MCF 10A (cell line): ENCODE data around the gene PIK3R3. TPM values are rescaled to one million over a fixed set of nuclear protein-coding genes. Genes with fewer than 3 reads are reported as not detected.

Source experiments
- BruUV-seq: library from RNA; stranded (reverse); fragments of 400-500 nt; replicated peaks from 2 replicates; lab custom pipeline; 2021; lab: Mats Ljungman, UMichigan
- CTCF ChIA-PET: fragments of 300-600 bp; sonication (Branson Sonifier 250); formaldehyde crosslinking; extraction: SDS; loops from one replicate; lab custom pipeline; 2021; ENCODE audit warnings: antibody characterized with exemption, inconsistent platforms; lab: Yijun Ruan, JAX
- POLR2A ChIA-PET: fragments of 300-600, 350-650 bp; sonication (Branson Sonifier 250); formaldehyde crosslinking; extraction: SDS; loops from one replicate; lab custom pipeline; 2020; ENCODE audit warnings: antibody characterized with exemption, inconsistent platforms; lab: Yijun Ruan, JAX
- DNase-seq: peaks from one replicate; pipeline ENCODE4 v3.0.0-alpha.2; 2018; ENCODE audit not compliant: unreplicated experiment
- H3K27ac Mint-ChIP-seq: one replicate; pipeline ENCODE4 v1.8.0; 2022; ENCODE audit warnings: mild to moderate bottlenecking, low read depth, mixed read lengths; ENCODE audit not compliant: unreplicated experiment
- H3K27me3 Mint-ChIP-seq: one replicate; pipeline ENCODE4 v1.8.0; 2022; ENCODE audit warnings: mixed read lengths; ENCODE audit not compliant: insufficient read depth, unreplicated experiment
- H3K36me3 Mint-ChIP-seq: one replicate; pipeline ENCODE4 v1.8.0; 2022; ENCODE audit warnings: mild to moderate bottlenecking, moderate library complexity, mixed read lengths; ENCODE audit not compliant: insufficient read depth, unreplicated experiment
- H3K4me1 Mint-ChIP-seq: one replicate; pipeline ENCODE4 v1.8.0; 2022; ENCODE audit warnings: mixed read lengths; ENCODE audit not compliant: insufficient read depth, unreplicated experiment
- H3K4me3 Mint-ChIP-seq: one replicate; pipeline ENCODE4 v1.8.0; 2022; ENCODE audit warnings: mild to moderate bottlenecking, moderate library complexity, mixed read lengths; ENCODE audit not compliant: unreplicated experiment
- H3K9me3 Mint-ChIP-seq: one replicate; pipeline ENCODE4 v1.8.0; 2022; ENCODE audit warnings: mixed read lengths; ENCODE audit not compliant: unreplicated experiment
- CTCF ChIP-seq: fragments of 200-600 bp; IDR thresholded peaks from one replicate; pipeline ENCODE4 v1.8.0; 2022; ENCODE audit warnings: antibody characterized with exemption, mild to moderate bottlenecking; ENCODE audit not compliant: unreplicated experiment
- intact Hi-C: fragments of 100-400 bp; cut with micrococcal nuclease; formaldehyde crosslinking; loops from 2 replicates; pipeline ENCODE4 v1.14.1; 2022
- total RNA-seq: library from RNA; stranded (reverse); gene quantifications from 2 replicates; pipeline ENCODE4 v1.2.3, GENCODE V29; 2022

The PIK3R3 gene
- total RNA-seq, 1 experiment from 2014 or later: 9.3 TPM

- Mint-ChIP-seq H3K36me3 (peaks cover 10% of the 10 kb centered on the region), H3K27me3 (no peaks in the 10 kb centered on the region)
Measured at GRCh38 chr1:46041551-46041950, 90.9 kb downstream of the PIK3R3 start.

GRCh38 chr1:46039571-46040052 is 92.8 kb downstream of the PIK3R3 start:
- POLR2A ChIA-PET: interaction anchor here (0.9 to 5.9 kb wide), 8 partner anchors 24 to 143 kb away, joined by 3 to 51 read pairs (median 6); partner anchors contain the start of genes PIK3R3 and TSPAN1
- intact Hi-C loops: no loop called here
- no peaks in the 10 kb centered on the region for H3K9me3 Mint-ChIP-seq
- no peak overlapping the region for H3K27ac Mint-ChIP-seq
- no peaks in the 10 kb centered on the region for H3K4me1 Mint-ChIP-seq
- no peak for TF ChIP-seq CTCF
- no peaks in the 10 kb centered on the region for H3K36me3 Mint-ChIP-seq
- CTCF ChIA-PET: interaction anchor here (0.6 to 10.0 kb wide), 10 partner anchors 24 to 341 kb away, joined by 3 to 202 read pairs (median 3); partner anchors contain the start of genes P3R3URF and TSPAN1
- BruUV-seq: no TSS peak
- no peaks in the 10 kb centered on the region for H3K27me3 Mint-ChIP-seq
- no peak overlapping the region for H3K4me3 Mint-ChIP-seq
- DNase-seq: peak; percentile 95

More at GRCh38 chr1:46041551-46041950, 90.9 kb downstream of the PIK3R3 start:
- H3K4me3 Mint-ChIP-seq: no peak overlapping the region
- H3K27ac Mint-ChIP-seq: no peak overlapping the region
- CTCF ChIA-PET: interaction anchor here (0.6 to 10.0 kb wide), 7 partner anchors 29 to 1132 kb away, joined by 3 to 202 read pairs (median 3); partner anchors contain the start of genes P3R3URF and TSPAN1
- no peak for TF ChIP-seq CTCF
- H3K9me3 Mint-ChIP-seq: no peaks in the 10 kb centered on the region
- intact Hi-C loops: no loop called here
- H3K4me1 Mint-ChIP-seq: no peaks in the 10 kb centered on the region
- no TSS peak for BruUV-seq
- POLR2A ChIA-PET: interaction anchor here (1.1 to 5.9 kb wide), 4 partner anchors 30 to 93 kb away, joined by 3 to 51 read pairs (median 4); partner anchors contain the start of gene PIK3R3
- DNase-seq: no peak

GRCh38 chr1:46036894-46037839 is 95.3 kb downstream of the PIK3R3 start:
- H3K4me1 Mint-ChIP-seq: no peaks in the 10 kb centered on the region
- POLR2A ChIA-PET: interaction anchor here (0.6 to 5.9 kb wide), 8 partner anchors 18 to 210 kb away, joined by 3 to 51 read pairs (median 6); partner anchors contain the start of gene PIK3R3
- H3K36me3 Mint-ChIP-seq: peaks cover 7% of the 10 kb centered on the region
- CTCF ChIA-PET: interaction anchor here (0.5 to 10.0 kb wide), 37 partner anchors 10 to 343 kb away, joined by 3 to 202 read pairs (median 3); partner anchors contain the start of genes P3R3URF, PIK3R3 and TSPAN1
- no peaks in the 10 kb centered on the region for H3K27me3 Mint-ChIP-seq
- peak; percentile 83 for DNase-seq
- H3K27ac Mint-ChIP-seq: no peak overlapping the region
- H3K9me3 Mint-ChIP-seq: no peaks in the 10 kb centered on the region
- peak; percentile 97 for TF ChIP-seq CTCF
- no peak overlapping the region for H3K4me3 Mint-ChIP-seq
- BruUV-seq: no TSS peak
- intact Hi-C loops: loop anchor here (1.0 kb wide), 3 partner anchors 95 to 186 kb away; partner anchors contain the start of gene PIK3R3
